Gastrocnemius medialis (tissue), 4 donors: ENCODE results near the gene GSTT2B. TPM values are rescaled to one million over a fixed set of nuclear protein-coding genes. Genes with fewer than 3 reads are reported as not detected.

Experiments used
- ATAC-seq, 2 donors: fragments of 150-250 bp; one replicate each; pipeline ENCODE4 v1.9.1; 2016
- DNase-seq, 2 donors: peaks; one replicate each; pipeline ENCODE4 v3.0.0-alpha.2; 2019
- H3K27ac ChIP-seq, 4 donors: fragments of 200-600 bp; sonication (generic); 1 replicate in 1 of 4; 2 replicates in 3 of 4; pipeline ENCODE4 v1.5.1; 2016 to 2018; ENCODE audit warnings: mild to moderate bottlenecking in 2 of 4, moderate library complexity in 1 of 4
- H3K27me3 ChIP-seq, 3 donors: fragments of 200-600 bp; sonication (generic) in 2 of 3; 1 replicate in 1 of 3; 2 replicates in 2 of 3; pipeline versions ENCODE4 v1.5.1 to v1.6.0; 2016 to 2019; ENCODE audit warnings: mild to moderate bottlenecking in 1 of 3, moderate library complexity in 1 of 3
- H3K36me3 ChIP-seq, 2 donors: fragments of 200-600 bp; sonication (generic) in 1 of 2; one replicate each; pipeline ENCODE4 v1.5.1; 2017 to 2018
- H3K4me1 ChIP-seq, 2 donors: fragments of 200-600 bp; sonication (generic) in 1 of 2; one replicate each; pipeline ENCODE4 v1.5.1; 2016 to 2017; ENCODE audit warnings: mild to moderate bottlenecking in 2 of 2
- H3K4me3 ChIP-seq, 4 donors: fragments of 200-600 bp; sonication (generic) in 3 of 4; 1 replicate in 1 of 4; 2 replicates in 3 of 4; pipeline ENCODE4 v1.5.1; 2016 to 2019; ENCODE audit warnings: mild to moderate bottlenecking in 2 of 4
- H3K9me3 ChIP-seq, 3 donors: fragments of 200-600 bp; sonication (generic) in 2 of 3; 1 replicate in 1 of 3; 2 replicates in 2 of 3; pipeline ENCODE4 v1.5.1; 2016 to 2019
- POLR2A ChIP-seq, 2 donors: fragments of 450-650 bp; IDR thresholded peaks; one replicate each; pipeline ENCODE4 v1.6.1; 2017; ENCODE audit warnings: antibody characterized with exemption in 2 of 2, mild to moderate bottlenecking in 2 of 2, moderate library complexity in 2 of 2
- in situ Hi-C, 4 donors: fragments of 200-750 bp; cut with MboI; loops; one replicate each; pipeline versions ENCODE4 v1.15.0 to v1.8.0; 2017; ENCODE audit warnings: low sequenced_read_pairs in 4 of 4
- intact Hi-C: fragments of 100-400 bp; cut with DNase I; formaldehyde crosslinking; loops from one replicate; pipeline ENCODE4 v1.15.1; 2023; ENCODE audit warnings: low total_unique reads
- total RNA-seq, 4 donors: library from RNA; depleted of rRNA; stranded (reverse); fragments of >200 nt; gene quantifications; one replicate each; pipeline versions ENCODE4 v1.1.0 to v1.2.3, GENCODE V29; 2016
- TF ChIP-seq, protein P1 (sequence below), 5 experiments: fragments of 450-650 bp in 3 of 5; fragments of 200-600 bp in 2 of 5; sonication (generic) in 2 of 5; IDR thresholded peaks in 4 of 5; conservative IDR thresholded peaks in 1 of 5; 1 replicate in 4 of 5; 2 replicates in 1 of 5; pipeline ENCODE4 v1.5.1; 2016 to 2019; ENCODE audit warnings: antibody characterized with exemption in 5 of 5, mild to moderate bottlenecking in 3 of 5, moderate library complexity in 3 of 5

Gene GSTT2B
- total RNA-seq, 4 donors from 2014 or later, result 1.4 to 7.2 (median 5.1) TPM

DNA sequence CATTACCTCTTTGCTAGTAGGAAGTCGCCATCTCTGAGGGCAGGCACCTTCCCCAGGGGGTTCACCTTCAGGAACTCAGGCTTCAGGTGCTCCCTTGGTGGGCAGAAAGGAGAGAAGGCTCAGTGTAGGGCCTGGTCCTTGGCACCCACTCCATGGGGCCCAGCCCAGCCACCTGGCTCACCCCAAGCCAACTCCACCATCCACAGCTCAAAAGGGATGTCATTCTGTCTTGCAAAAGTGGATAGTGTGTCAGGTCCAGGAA lies 47.0 kb upstream of the GSTT2B start:
- in situ Hi-C loops (loop anchor here in 1 of 4 donors (5.0 kb wide), 1 partner anchor 71 kb away; no protein-coding TSS in a partner anchor), intact Hi-C loops (loop anchor here (5.0 kb wide), 1 partner anchor 71 kb away; no protein-coding TSS in a partner anchor)
- Histone ChIP-seq H3K36me3 (no peaks in the 10 kb centered on the region), H3K27ac (no peak overlapping the region), H3K9me3 (no peaks in the 10 kb centered on the region), H3K4me1 (peaks cover 13 to 19% of the 10 kb centered on the region in 2 donors), H3K27me3 (no peaks in the 10 kb centered on the region), H3K4me3 (no peak overlapping the region)
- no peak for TF ChIP-seq POLR2A (IDR thresholded peaks at IDR 0.05)
- TF ChIP-seq, protein P1, sequence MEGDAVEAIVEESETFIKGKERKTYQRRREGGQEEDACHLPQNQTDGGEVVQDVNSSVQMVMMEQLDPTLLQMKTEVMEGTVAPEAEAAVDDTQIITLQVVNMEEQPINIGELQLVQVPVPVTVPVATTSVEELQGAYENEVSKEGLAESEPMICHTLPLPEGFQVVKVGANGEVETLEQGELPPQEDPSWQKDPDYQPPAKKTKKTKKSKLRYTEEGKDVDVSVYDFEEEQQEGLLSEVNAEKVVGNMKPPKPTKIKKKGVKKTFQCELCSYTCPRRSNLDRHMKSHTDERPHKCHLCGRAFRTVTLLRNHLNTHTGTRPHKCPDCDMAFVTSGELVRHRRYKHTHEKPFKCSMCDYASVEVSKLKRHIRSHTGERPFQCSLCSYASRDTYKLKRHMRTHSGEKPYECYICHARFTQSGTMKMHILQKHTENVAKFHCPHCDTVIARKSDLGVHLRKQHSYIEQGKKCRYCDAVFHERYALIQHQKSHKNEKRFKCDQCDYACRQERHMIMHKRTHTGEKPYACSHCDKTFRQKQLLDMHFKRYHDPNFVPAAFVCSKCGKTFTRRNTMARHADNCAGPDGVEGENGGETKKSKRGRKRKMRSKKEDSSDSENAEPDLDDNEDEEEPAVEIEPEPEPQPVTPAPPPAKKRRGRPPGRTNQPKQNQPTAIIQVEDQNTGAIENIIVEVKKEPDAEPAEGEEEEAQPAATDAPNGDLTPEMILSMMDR (IDR thresholded peaks at IDR 0.05 in 4 of 5, conservative IDR thresholded peaks at IDR 0.05 in 1 of 5), result no peak
- no peak for DNase-seq
- no peak for ATAC-seq

DNA sequence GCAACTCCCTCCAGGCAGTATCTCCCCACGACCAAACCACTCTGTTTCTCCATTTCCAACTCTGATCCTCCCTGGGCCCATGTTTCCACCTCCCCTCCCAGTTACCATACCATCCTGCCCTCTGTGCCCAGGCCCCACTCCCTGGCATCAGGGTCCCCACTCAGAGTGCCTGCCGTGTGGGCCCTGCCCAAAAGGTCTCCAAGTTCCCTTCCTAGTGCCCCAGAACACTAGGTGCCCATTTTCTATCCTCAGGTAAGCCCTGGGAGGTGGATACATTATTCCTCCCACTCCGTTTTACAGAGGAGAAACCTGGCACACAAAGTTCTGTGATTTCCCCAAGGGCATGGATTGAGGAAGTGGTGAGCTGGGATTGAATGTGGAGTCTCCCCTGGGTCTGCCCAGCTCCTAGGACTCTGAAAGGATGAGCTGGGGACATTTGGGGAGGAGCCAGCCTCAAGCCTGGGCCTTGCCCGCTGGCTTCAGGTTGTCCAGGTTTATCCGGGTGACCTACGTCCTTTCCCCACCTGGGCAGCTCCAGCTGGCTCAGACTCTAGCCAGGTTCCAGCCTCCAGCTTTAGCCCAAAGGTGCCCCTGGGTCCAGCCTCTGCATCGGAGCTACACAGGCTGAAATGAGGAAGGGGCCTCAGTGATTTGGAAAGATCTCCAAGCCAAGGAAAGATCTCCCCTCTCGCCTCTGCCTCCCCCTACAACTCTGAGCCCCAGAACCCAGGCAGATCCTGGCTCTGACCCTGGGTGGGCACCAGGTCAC lies 46.4 kb upstream of the GSTT2B start:
- Histone ChIP-seq H3K4me3 (no peak overlapping the region), H3K36me3 (no peaks in the 10 kb centered on the region), H3K9me3 (no peaks in the 10 kb centered on the region), H3K4me1 (peaks cover 8 to 14% of the 10 kb centered on the region in 2 donors), H3K27ac (no peak overlapping the region), H3K27me3 (no peaks in the 10 kb centered on the region)
- intact Hi-C loops (loop anchor here (5.0 kb wide), 1 partner anchor 70 kb away; no protein-coding TSS in a partner anchor), in situ Hi-C loops (loop anchor here in 1 of 4 donors (5.0 kb wide), 1 partner anchor 70 kb away; no protein-coding TSS in a partner anchor)
- TF ChIP-seq, protein P1 (IDR thresholded peaks at IDR 0.05 in 4 of 5, conservative IDR thresholded peaks at IDR 0.05 in 1 of 5), result no peak
- TF ChIP-seq POLR2A (IDR thresholded peaks at IDR 0.05), result no peak
- DNase-seq, result no peak
- ATAC-seq, result no peak

DNA sequence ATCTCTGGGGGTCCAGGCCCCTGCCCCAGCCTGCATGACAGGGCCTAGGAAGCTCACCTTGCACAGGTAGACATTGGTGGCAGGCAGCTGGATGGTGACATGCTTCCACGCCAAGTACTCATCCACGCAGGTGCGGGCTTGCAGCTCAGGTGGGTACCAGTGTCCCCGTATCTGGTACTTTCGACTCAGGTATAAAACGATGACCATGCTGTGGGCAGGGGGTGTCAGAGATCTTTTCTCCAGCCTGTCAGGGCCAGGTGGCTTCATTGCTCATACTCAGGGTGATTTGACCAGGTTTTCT lies 45.9 kb upstream of the GSTT2B start:
- no peaks in the 10 kb centered on the region for H3K27me3 ChIP-seq
- in situ Hi-C loops, result loop anchor here in 1 of 4 donors (5.0 kb wide), 1 partner anchor 70 kb away; no protein-coding TSS in a partner anchor
- no peaks in the 10 kb centered on the region for H3K9me3 ChIP-seq
- DNase-seq, result no peak
- peaks cover 3 to 9% of the 10 kb centered on the region in 2 donors for H3K4me1 ChIP-seq
- H3K36me3 ChIP-seq, result no peaks in the 10 kb centered on the region
- TF ChIP-seq POLR2A (IDR thresholded peaks at IDR 0.05), result no peak
- TF ChIP-seq, protein P1 (IDR thresholded peaks at IDR 0.05 in 4 of 5, conservative IDR thresholded peaks at IDR 0.05 in 1 of 5), result no peak
- no peak for ATAC-seq
- no peak overlapping the region for H3K27ac ChIP-seq
- intact Hi-C loops, result loop anchor here (5.0 kb wide), 1 partner anchor 70 kb away; no protein-coding TSS in a partner anchor
- H3K4me3 ChIP-seq, result no peak overlapping the region

DNA sequence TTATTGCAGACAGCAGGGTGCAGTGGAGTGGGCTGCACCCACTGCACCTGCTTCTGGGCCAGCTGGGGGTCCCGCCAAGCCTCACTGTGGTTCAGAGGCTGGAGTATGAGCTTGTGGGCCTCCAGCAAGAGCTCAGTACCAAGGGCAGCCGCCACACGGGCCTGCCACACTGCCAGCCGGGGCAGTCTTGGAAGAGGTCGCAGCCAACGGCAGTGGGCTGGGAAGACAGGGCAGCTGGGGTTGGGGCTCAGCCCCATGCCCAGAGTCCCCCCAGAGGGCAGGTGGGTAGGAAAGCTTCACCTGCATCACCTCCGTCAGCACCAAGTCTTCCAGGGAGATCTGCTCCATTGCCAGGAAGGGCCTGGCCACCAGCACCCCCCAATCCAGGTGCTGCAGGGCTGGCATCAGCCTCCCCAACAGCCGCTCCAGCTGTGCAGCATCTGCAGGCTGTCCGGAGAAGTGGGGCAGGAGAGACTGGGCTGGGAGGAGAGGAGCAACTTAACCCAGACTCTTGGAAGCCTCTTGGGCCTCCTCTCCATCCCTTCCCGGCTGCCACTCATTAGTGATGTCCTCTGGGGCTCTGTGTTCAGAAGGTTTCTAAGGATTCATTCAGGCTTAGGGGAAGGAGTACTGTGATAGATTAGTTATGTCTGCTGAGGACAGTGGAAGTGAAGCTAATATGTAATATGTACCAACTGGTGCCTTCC lies 45.4 kb upstream of the GSTT2B start:
- DNase-seq (no peak), ATAC-seq (no peak)
- TF ChIP-seq, protein P1 (IDR thresholded peaks at IDR 0.05 in 4 of 5, conservative IDR thresholded peaks at IDR 0.05 in 1 of 5), result no peak
- TF ChIP-seq POLR2A (IDR thresholded peaks at IDR 0.05), result no peak
- H3K27me3 ChIP-seq, result no peaks in the 10 kb centered on the region
- H3K27ac ChIP-seq, result no peak overlapping the region
- intact Hi-C loops (loop anchor here (5.0 kb wide), 1 partner anchor 69 kb away; no protein-coding TSS in a partner anchor), in situ Hi-C loops (loop anchor here in 1 of 4 donors (5.0 kb wide), 1 partner anchor 69 kb away; no protein-coding TSS in a partner anchor)
- peaks cover 0 to 4% of the 10 kb centered on the region in 2 donors for H3K4me1 ChIP-seq
- no peaks in the 10 kb centered on the region for H3K36me3 ChIP-seq
- H3K4me3 ChIP-seq, result no peak overlapping the region
- no peaks in the 10 kb centered on the region for H3K9me3 ChIP-seq
